ENCODE results near the gene CA4. TPM values are rescaled to one million over a fixed set of nuclear protein-coding genes. Genes with fewer than 3 reads are reported as not detected.
A peak's percentile ranks its signal among the peaks of the same experiment; 100 is the strongest.

CA4 gene
- total RNA-seq (2021; fragmentation: NEBNext Ultra II Directional; extraction: Animal tissue kit (Norgen Biotek cat#: 25700)) (3.6 and 4.2 TPM in 2 replicates), polyA plus RNA-seq (2011; rRNA removed) (3.6 and 6.8 TPM in 2 replicates), polyA minus RNA-seq (2011; rRNA and poly(A)+ RNA removed) (1.8 and 3.5 TPM in 2 replicates)
- polyA plus RNA-seq (2011; cell fraction: cytosol; rRNA removed), result 7.0 TPM
- 7.7 TPM for polyA plus RNA-seq (2011; cell fraction: nucleus; rRNA removed)
- polyA plus RNA-seq (2012, experiment 1 of 2), result 2.7 to 4.3 TPM (median 3.7 TPM) in 4 replicates
- polyA plus RNA-seq (2012, experiment 2 of 2), result 3.3 TPM
- polyA plus RNA-seq (2013, experiment 1 of 2), result 16.2 TPM
- 16.6 TPM for polyA plus RNA-seq (2013, experiment 2 of 2)
- polyA minus RNA-seq (2011; cell fraction: cytosol; rRNA and poly(A)+ RNA removed), result not detected
- 1.7 TPM for polyA minus RNA-seq (2011; cell fraction: nucleus; rRNA and poly(A)+ RNA removed)
- long read RNA-seq, experiment 1, partial matches to known transcripts, result 1 of 3 reads
- long read RNA-seq, experiment 1, other reads (novel, unspliced or antisense), result 0 of 3 reads
- long read RNA-seq, experiment 2, result 0 reads

DNA sequence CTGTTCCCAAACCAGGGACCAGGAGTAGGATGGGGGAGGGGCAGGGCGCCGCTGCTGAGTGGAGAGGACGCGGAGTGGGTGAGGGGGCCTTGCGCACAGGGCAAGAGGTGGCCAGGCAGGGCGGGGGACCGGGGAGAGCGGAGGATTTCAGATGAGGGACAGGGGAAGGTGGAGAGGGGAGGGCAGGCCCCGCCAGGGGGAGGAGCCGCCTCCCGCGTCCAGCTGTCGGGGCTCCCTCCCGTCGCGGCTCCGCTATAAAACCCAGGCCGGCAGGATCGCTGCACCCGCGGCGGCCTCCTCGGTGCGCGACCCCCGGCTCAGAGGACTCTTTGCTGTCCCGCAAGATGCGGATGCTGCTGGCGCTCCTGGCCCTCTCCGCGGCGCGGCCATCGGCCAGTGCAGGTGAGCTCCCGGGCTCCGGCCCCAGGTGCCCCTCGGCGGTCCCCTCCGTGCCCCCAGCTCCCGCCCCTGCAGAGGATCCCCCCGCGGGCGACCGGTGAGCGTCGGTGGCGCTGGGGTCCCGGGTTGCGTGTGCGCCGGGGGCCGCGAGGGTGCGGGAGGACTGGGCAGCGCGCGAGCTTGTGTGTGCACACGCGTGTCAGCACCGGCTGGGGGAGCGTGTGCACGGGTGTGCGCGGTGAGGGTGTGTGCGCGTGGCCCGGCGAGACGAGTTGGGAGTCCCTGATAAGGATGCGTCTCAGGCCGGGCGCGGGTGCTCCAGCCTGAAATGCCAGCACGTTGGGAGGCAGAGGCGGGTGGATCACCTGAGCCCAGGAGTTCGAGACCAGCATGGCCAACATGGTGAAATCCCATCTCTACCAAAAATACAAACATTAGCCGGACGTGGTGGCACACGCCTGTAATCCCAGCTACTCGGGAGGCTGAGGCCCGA is at the start of gene CA4:
Gene CA4, plus strand, starts transcription at position 283 of the 892 bp plus-strand sequence. Its CDS starts 62 bp downstream, at position 345.
- peak within 1 kb of the TSS; percentile 31 to 78 (median 51) for H3K4me3 ChIP-seq (ENCODE audit: extremely low read depth in 1 of 4, insufficient read depth in 2 of 4, low read depth in 3 of 4, low read length in 4 of 4)
- TF ChIP-seq TCF12 (IDR thresholded peaks at IDR 0.05; ENCODE audit: low read depth, low read length) (no peak), GABPA (IDR thresholded peaks at IDR 0.05; ENCODE audit: borderline replicate concordance, insufficient read depth, low read length) (0 out of 2 replicates have a peak, but pooled peaks have one; percentile 22), YY1 (IDR thresholded peaks at IDR 0.05; ENCODE audit: low read depth, low read length) (no peak), SUZ12 (IDR thresholded peaks at IDR 0.05; ENCODE audit: low read length) (peak; percentile 65; the same call in 1 of the 2 replicates), EZH2 (IDR thresholded peaks at IDR 0.05; ENCODE audit: low read depth, low read length, severe bottlenecking) (peak; percentile 69), BACH1 (IDR thresholded peaks at IDR 0.05; ENCODE audit: low read length) (peak; percentile 20; the same call in 1 of the 2 replicates), PHF8 (conservative IDR thresholded peaks at IDR 0.05; ENCODE audit: low read depth, low read length) (peak; percentile 18; the same call in 1 of the 2 replicates)
- H3K14ac ChIP-seq (ENCODE audit: insufficient read length), result no peak within 1 kb of the TSS
- H2BK12ac ChIP-seq (ENCODE audit: low read depth, low read length), result peak within 1 kb of the TSS; percentile 71; the same call in 1 of the 2 replicates
- H2BK120ac ChIP-seq (replicated peaks; ENCODE audit: low read depth, low read length), result no peak within 1 kb of the TSS
- no peak within 1 kb of the TSS for H2AK5ac ChIP-seq (ENCODE audit: low read depth, low read length)
- DNase-seq (ENCODE audit: low read depth in 1 of 2, low spot score in 2 of 2), result peak in 1 of 2 experiments; percentile 74
- no peak within 1 kb of the TSS for H4K5ac ChIP-seq (ENCODE audit: insufficient read length, low read depth, low read length)
- ChIA-PET POLR2A (ENCODE audit: partially characterized antibody) (interaction anchor here (0.8 to 3.3 kb wide), 5 partner anchors 9 to 443 kb away, joined by 3 to 23 read pairs (median 5); partner anchors contain the start of genes PTRH2 and VMP1), CTCF (ENCODE audit: partially characterized antibody) (interaction anchor here (0.9 to 6.8 kb wide), 7 partner anchors 10 to 81 kb away, joined by 3 to 94 read pairs (median 4); no protein-coding TSS in a partner anchor)
- H4K20me1 ChIP-seq (replicated peaks in 1 of 2; ENCODE audit: control insufficient read depth in 1 of 2, insufficient read depth in 2 of 2, low read length in 2 of 2), result no peaks in the 10 kb centered on the region
- no peaks in the 10 kb centered on the region for H3K79me1 ChIP-seq (ENCODE audit: low read depth, low read length)
- H2BK5ac ChIP-seq (ENCODE audit: low read depth, low read length), result peak within 1 kb of the TSS; percentile 44; the same call in 1 of the 2 replicates
- H3K9me3 ChIP-seq (ENCODE audit: insufficient read depth in 2 of 2, low read depth in 1 of 2, low read length in 1 of 2), result no peaks in the 10 kb centered on the region
- peak within 1 kb of the TSS; percentile 25 for H3K18ac ChIP-seq (ENCODE audit: extremely low read depth, low read length)
- H2AFZ ChIP-seq (ENCODE audit: low read length), result no peak within 1 kb of the TSS
- no peak within 1 kb of the TSS for H3K4ac ChIP-seq (replicated peaks; ENCODE audit: insufficient read length, low read depth, low read length)
- peak within 1 kb of the TSS; percentile 17 for H4K8ac ChIP-seq (ENCODE audit: extremely low read depth, insufficient read depth, low read length)
- peak within 1 kb of the TSS; percentile 58 for H4K91ac ChIP-seq (replicated peaks; ENCODE audit: insufficient read length, low read length)
- FAIRE-seq, result no peak
- peaks cover 6 to 17% (median 10%) of the 10 kb centered on the region in 4 experiments for H3K4me1 ChIP-seq (replicated peaks in 1 of 4; ENCODE audit: control insufficient read depth in 3 of 4, insufficient read depth in 4 of 4, low read length in 3 of 4)
- H3K36me3 ChIP-seq (ENCODE audit: control insufficient read depth in 2 of 4, insufficient read depth in 4 of 4, low read length in 3 of 4), result no peaks in the 10 kb centered on the region
- no peak within 1 kb of the TSS for H3K56ac ChIP-seq (replicated peaks; ENCODE audit: insufficient read length, low read depth, low read length)
- H3K27ac ChIP-seq (ENCODE audit: low read depth, low read length), result no peak within 1 kb of the TSS
- peak within 1 kb of the TSS; percentile 66; the same call in 1 of the 2 replicates for H2BK20ac ChIP-seq (ENCODE audit: low read length)
- H3K9ac ChIP-seq (replicated peaks in 1 of 4; ENCODE audit: extremely low read depth in 1 of 4, low read depth in 3 of 4, low read length in 3 of 4), result no peak within 1 kb of the TSS; a peak in 1 of 7 replicates
- peaks cover 3 to 40% (median 30%) of the 10 kb centered on the region in 4 experiments for H3K27me3 ChIP-seq (replicated peaks in 1 of 4; ENCODE audit: control insufficient read depth in 3 of 4, extremely low read depth in 1 of 4, insufficient read depth in 3 of 4, low read length in 3 of 4)
- H3K79me2 ChIP-seq (ENCODE audit: control insufficient read depth in 1 of 2, insufficient read depth in 2 of 2, low read length in 2 of 2), result no peaks in the 10 kb centered on the region
- H3K23ac ChIP-seq (ENCODE audit: insufficient read length), result no peak within 1 kb of the TSS
- WGBS, 2 experiments (ENCODE audit: extremely low coverage in 1 of 2, insufficient coverage in 1 of 2, insufficient read length in 1 of 2, insufficient replicate concordance in 2 of 2, low coverage in 1 of 2, low lambda C conversion rate in 2 of 2, missing lambda C conversion rate in 1 of 2), result 4% methylated on average over 60 of the region's 81 CpGs; no CpG with 5 or more reads in 1 of the 2 experiments
- peak within 1 kb of the TSS; percentile 74 to 80 for H3K4me2 ChIP-seq (ENCODE audit: insufficient read depth in 1 of 2, low read depth in 2 of 2, low read length in 2 of 2)
- H2BK15ac ChIP-seq (ENCODE audit: low read length), result no peak within 1 kb of the TSS; the same call in 1 of the 2 replicates
- H3K23me2 ChIP-seq (ENCODE audit: low read depth, low read length), result peaks cover 12% of the 10 kb centered on the region; the same call in 1 of the 2 replicates
